K562 (cell line): ENCODE data around the gene RTL10. TPM values are rescaled to one million over a fixed set of nuclear protein-coding genes. Genes with fewer than 3 reads are reported as not detected.

Experiments used
- BCOR ChIP-seq: fragments of 450-650 bp; IDR thresholded peaks from 2 replicates; pipeline ENCODE4 v1.6.1; 2016
- CBX2 ChIP-seq: fragments of 200-600 bp; sonication (generic); IDR thresholded peaks from one replicate; pipeline ENCODE4 v1.6.1; 2012; ENCODE audit warnings: mild to moderate bottlenecking, low read length, inconsistent platforms; ENCODE audit not compliant: insufficient read depth, poor library complexity, severe bottlenecking
- DDX20 ChIP-seq: fragments of 450-650 bp; IDR thresholded peaks from 2 replicates; pipeline ENCODE4 v1.6.1; 2016; ENCODE audit warnings: missing genetic modification characterization, low read depth, mild to moderate bottlenecking, missing compliant biosample characterization, moderate library complexity
- HMG20B ChIP-seq: fragments of 250-450 bp; sonication (Bioruptor Pico); IDR thresholded peaks from 2 replicates; pipeline ENCODE4 v1.5.0; 2021; ENCODE audit warnings: mild to moderate bottlenecking
- IFI16 ChIP-seq: fragments of 250-450 bp; sonication (Bioruptor Pico); IDR thresholded peaks from 2 replicates; pipeline ENCODE4 v2.1.2; 2022; ENCODE audit warnings: mild to moderate bottlenecking, inconsistent platforms
- LEF1 ChIP-seq: fragments of 450-650 bp; IDR thresholded peaks from 2 replicates; pipeline ENCODE4 v1.6.1; 2016; ENCODE audit warnings: mild to moderate bottlenecking
- POLR2B ChIP-seq: fragments of 450-650 bp; IDR thresholded peaks from 2 replicates; pipeline ENCODE4 v1.6.1; 2018; ENCODE audit warnings: low read depth; ENCODE audit not compliant: partially characterized antibody
- PRMT5 ChIP-seq: sonication (generic); formaldehyde crosslinking; IDR thresholded peaks from 2 replicates; pipeline ENCODE4 v1.5.0; 2020; ENCODE audit warnings: missing genetic modification reagents
- RBM14 ChIP-seq: fragments of 200-400 bp; formaldehyde crosslinking; IDR thresholded peaks from 2 replicates; pipeline ENCODE4 v1.6.1; 2018; ENCODE audit warnings: low read depth, mild to moderate bottlenecking, low read length, moderate library complexity, borderline replicate concordance; ENCODE audit not compliant: insufficient read depth
- ZNF174 ChIP-seq: fragments of 250-450 bp; sonication (Bioruptor Pico); IDR thresholded peaks from 2 replicates; pipeline ENCODE4 v1.4.0; 2020; ENCODE audit warnings: mild to moderate bottlenecking
- ZNF217 ChIP-seq: sonication (generic); formaldehyde crosslinking; IDR thresholded peaks from 2 replicates; pipeline ENCODE4 v1.8.0; 2022; ENCODE audit warnings: mild to moderate bottlenecking, missing genetic modification reagents
- ZNF431 ChIP-seq: sonication (generic); formaldehyde crosslinking; IDR thresholded peaks from 2 replicates; pipeline ENCODE4 v1.8.0; 2022; ENCODE audit warnings: mild to moderate bottlenecking, missing genetic modification reagents
- ZNF436 ChIP-seq: fragments of 250-450, 450-650 bp; sonication (Bioruptor Pico); formaldehyde crosslinking; IDR thresholded peaks from 2 replicates; pipeline ENCODE4 v1.7.0; 2020; ENCODE audit warnings: mild to moderate bottlenecking
- ZNF445 ChIP-seq: fragments of 250-450 bp; sonication (Bioruptor Pico); IDR thresholded peaks from 2 replicates; pipeline ENCODE4 v1.4.0; 2020; ENCODE audit warnings: low read depth, mild to moderate bottlenecking, moderate library complexity
- ZNF586 ChIP-seq: fragments of 450-650 bp; formaldehyde crosslinking; conservative IDR thresholded peaks from 2 replicates; pipeline ENCODE4 v1.4.0; 2020; ENCODE audit warnings: mild to moderate bottlenecking, moderate library complexity
- ZNF589 ChIP-seq: fragments of 200-800 bp; sonication (Bioruptor generic); IDR thresholded peaks from 2 replicates; pipeline ENCODE4 v1.6.1; 2016; ENCODE audit warnings: low read depth, missing genetic modification characterization, missing compliant biosample characterization
- ZNF699 ChIP-seq: fragments of 250-450 bp; sonication (Bioruptor Pico); IDR thresholded peaks from 2 replicates; pipeline ENCODE4 v1.8.0; 2021; ENCODE audit warnings: mild to moderate bottlenecking, moderate library complexity; ENCODE audit not compliant: insufficient replicate concordance
- ZNF76 ChIP-seq: fragments of 250-450 bp; sonication (Bioruptor Pico); IDR thresholded peaks from 2 replicates; pipeline ENCODE4 v1.4.0; 2020; ENCODE audit warnings: mild to moderate bottlenecking, moderate library complexity, borderline replicate concordance
- polyA plus RNA-seq, 8 experiments: library from polyadenylated mRNA; depleted of rRNA in 4 of 8; stranded (reverse) in 5 of 8; unstranded in 3 of 8; fragments of >200 nt; fragmentation: Nextera tagmentation in 2 of 8; fragmentation: Illumina TruSeq in 1 of 8; extraction: Ambion mirVana in 2 of 8; extraction: Trizol in 1 of 8; gene quantifications; 2 replicates each; pipeline versions ENCODE4 v1.2.1 to v1.2.3, GENCODE V29; 2011 to 2014; ENCODE audit warnings: inconsistent platforms in 1 of 8, missing spikeins in 1 of 8
- total RNA-seq, 7 experiments: library from RNA; depleted of rRNA in 6 of 7; stranded (reverse); fragments of >200 nt in 6 of 7; fragmentation: Illumina TruSeq in 2 of 7; extraction: Trizol in 2 of 7; gene quantifications; 2 replicates each; pipeline versions ENCODE4 v1.2.1 to v1.2.3, GENCODE V29; 2011 to 2021; ENCODE audit warnings: low replicate concordance in 1 of 7
- TF ChIP-seq, protein P1 (sequence below): sonication (generic); formaldehyde crosslinking; IDR thresholded peaks from 2 replicates; pipeline ENCODE4 v1.8.0; 2022; ENCODE audit warnings: mild to moderate bottlenecking, missing genetic modification reagents
- TF ChIP-seq, protein P2 (sequence below): fragments of 250-450 bp; sonication (Bioruptor Pico); IDR thresholded peaks from 2 replicates; pipeline ENCODE4 v1.4.0; 2020; ENCODE audit warnings: mild to moderate bottlenecking
- TF ChIP-seq, protein P3 (sequence below): fragments of 250-450 bp; sonication (Bioruptor Pico); IDR thresholded peaks from 2 replicates; pipeline ENCODE4 v1.8.0; 2022; ENCODE audit warnings: inconsistent platforms, mild to moderate bottlenecking, moderate library complexity, borderline replicate concordance
- TF ChIP-seq, protein P4 (sequence below), 2 experiments: fragments of 450-650 bp; conservative IDR thresholded peaks; 2 replicates each; pipeline ENCODE4 v1.6.1; 2017; ENCODE audit warnings: mild to moderate bottlenecking in 2 of 2, moderate library complexity in 2 of 2
- TF ChIP-seq, protein P5 (sequence below): fragments of 250-450 bp; sonication (Bioruptor Pico); IDR thresholded peaks from 2 replicates; pipeline ENCODE4 v1.5.0; 2020; ENCODE audit warnings: mild to moderate bottlenecking, borderline replicate concordance

Gene RTL10
- total and polyA plus RNA-seq, 9 of the 15 experiments (the other 6 are each of a cell fraction or from before 2014, with no cell fraction given) = 19.8 to 75.5 (median 32.5) TPM

DNA sequence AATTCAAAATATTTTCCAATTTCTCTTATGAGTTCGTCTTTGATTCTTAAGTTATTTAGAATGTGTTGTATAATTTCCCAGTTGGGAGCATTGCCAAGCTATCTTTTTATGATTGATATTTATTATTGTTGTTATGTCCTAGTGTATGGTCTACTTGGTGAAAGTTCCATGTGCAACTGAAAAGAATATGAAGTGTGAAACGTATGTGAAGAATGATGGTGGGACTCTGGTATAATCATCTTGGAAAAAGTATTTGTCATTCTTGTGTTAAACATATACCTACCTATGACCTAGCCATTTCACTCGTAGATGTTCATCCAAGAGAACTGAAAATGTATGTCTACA, 12.0 kb upstream of the RTL10 start (continued):
- no peak for TF ChIP-seq ZNF445 (CRISPR knock-in tag)
- peak; percentile 72 for TF ChIP-seq CBX2
- no peak for TF ChIP-seq ZNF431 (CRISPR knock-in tag)
- no peak for TF ChIP-seq RBM14
- TF ChIP-seq, protein P1, sequence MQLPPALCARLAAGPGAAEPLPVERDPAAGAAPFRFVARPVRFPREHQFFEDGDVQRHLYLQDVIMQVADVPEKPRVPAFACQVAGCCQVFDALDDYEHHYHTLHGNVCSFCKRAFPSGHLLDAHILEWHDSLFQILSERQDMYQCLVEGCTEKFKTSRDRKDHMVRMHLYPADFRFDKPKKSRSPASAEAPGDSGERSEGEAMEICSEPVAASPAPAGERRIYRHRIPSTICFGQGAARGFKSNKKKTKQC (CRISPR knock-in tag) = no peak
- TF ChIP-seq, protein P2, sequence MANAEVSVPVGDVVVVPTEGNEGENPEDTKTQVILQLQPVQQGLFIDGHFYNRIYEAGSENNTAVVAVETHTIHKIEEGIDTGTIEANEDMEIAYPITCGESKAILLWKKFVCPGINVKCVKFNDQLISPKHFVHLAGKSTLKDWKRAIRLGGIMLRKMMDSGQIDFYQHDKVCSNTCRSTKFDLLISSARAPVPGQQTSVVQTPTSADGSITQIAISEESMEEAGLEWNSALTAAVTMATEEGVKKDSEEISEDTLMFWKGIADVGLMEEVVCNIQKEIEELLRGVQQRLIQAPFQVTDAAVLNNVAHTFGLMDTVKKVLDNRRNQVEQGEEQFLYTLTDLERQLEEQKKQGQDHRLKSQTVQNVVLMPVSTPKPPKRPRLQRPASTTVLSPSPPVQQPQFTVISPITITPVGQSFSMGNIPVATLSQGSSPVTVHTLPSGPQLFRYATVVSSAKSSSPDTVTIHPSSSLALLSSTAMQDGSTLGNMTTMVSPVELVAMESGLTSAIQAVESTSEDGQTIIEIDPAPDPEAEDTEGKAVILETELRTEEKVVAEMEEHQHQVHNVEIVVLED (CRISPR knock-in tag) = 0 out of 2 replicates have a peak, but pooled peaks have one; percentile 20
- TF ChIP-seq ZNF436 (CRISPR knock-in tag) = peak; percentile 39; the same call in 1 of the 2 replicates
- no peak for TF ChIP-seq BCOR
- TF ChIP-seq, protein P3, sequence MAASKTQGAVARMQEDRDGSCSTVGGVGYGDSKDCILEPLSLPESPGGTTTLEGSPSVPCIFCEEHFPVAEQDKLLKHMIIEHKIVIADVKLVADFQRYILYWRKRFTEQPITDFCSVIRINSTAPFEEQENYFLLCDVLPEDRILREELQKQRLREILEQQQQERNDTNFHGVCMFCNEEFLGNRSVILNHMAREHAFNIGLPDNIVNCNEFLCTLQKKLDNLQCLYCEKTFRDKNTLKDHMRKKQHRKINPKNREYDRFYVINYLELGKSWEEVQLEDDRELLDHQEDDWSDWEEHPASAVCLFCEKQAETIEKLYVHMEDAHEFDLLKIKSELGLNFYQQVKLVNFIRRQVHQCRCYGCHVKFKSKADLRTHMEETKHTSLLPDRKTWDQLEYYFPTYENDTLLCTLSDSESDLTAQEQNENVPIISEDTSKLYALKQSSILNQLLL (CRISPR knock-in tag) = peak; percentile 79; the same call in 1 of the 2 replicates
- TF ChIP-seq, protein P4, sequence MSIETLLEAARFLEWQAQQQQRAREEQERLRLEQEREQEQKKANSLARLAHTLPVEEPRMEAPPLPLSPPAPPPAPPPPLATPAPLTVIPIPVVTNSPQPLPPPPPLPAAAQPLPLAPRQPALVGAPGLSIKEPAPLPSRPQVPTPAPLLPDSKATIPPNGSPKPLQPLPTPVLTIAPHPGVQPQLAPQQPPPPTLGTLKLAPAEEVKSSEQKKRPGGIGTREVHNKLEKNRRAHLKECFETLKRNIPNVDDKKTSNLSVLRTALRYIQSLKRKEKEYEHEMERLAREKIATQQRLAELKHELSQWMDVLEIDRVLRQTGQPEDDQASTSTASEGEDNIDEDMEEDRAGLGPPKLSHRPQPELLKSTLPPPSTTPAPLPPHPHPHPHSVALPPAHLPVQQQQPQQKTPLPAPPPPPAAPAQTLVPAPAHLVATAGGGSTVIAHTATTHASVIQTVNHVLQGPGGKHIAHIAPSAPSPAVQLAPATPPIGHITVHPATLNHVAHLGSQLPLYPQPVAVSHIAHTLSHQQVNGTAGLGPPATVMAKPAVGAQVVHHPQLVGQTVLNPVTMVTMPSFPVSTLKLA (conservative IDR thresholded peaks at IDR 0.05) = no peak
- TF ChIP-seq ZNF699 (CRISPR knock-in tag) = no peak
- TF ChIP-seq DDX20 (tag) = no peak
- TF ChIP-seq ZNF76 (CRISPR knock-in tag) = no peak
- TF ChIP-seq HMG20B (CRISPR knock-in tag) = no peak
- TF ChIP-seq, protein P5, sequence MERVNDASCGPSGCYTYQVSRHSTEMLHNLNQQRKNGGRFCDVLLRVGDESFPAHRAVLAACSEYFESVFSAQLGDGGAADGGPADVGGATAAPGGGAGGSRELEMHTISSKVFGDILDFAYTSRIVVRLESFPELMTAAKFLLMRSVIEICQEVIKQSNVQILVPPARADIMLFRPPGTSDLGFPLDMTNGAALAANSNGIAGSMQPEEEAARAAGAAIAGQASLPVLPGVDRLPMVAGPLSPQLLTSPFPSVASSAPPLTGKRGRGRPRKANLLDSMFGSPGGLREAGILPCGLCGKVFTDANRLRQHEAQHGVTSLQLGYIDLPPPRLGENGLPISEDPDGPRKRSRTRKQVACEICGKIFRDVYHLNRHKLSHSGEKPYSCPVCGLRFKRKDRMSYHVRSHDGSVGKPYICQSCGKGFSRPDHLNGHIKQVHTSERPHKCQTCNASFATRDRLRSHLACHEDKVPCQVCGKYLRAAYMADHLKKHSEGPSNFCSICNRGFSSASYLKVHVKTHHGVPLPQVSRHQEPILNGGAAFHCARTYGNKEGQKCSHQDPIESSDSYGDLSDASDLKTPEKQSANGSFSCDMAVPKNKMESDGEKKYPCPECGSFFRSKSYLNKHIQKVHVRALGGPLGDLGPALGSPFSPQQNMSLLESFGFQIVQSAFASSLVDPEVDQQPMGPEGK (CRISPR knock-in tag) = no peak
- TF ChIP-seq ZNF589 = no peak
- 0 out of 2 replicates have a peak, but pooled peaks have one; percentile 55 for TF ChIP-seq ZNF174 (CRISPR knock-in tag)
- TF ChIP-seq PRMT5 = no peak
- TF ChIP-seq IFI16 = 0 out of 2 replicates have a peak, but pooled peaks have one; percentile 56
- TF ChIP-seq POLR2B = no peak
- no peak for TF ChIP-seq ZNF586 (CRISPR knock-in tag)
- TF ChIP-seq LEF1 = no peak
- no peak for TF ChIP-seq ZNF217 (CRISPR knock-in tag)
